Measurements from ENCODE around the gene BRMS1.
"Not testable (repeated sequence)": the region's sequence is repeated elsewhere in the genome, so short reads cannot be mapped to it uniquely, and the experiment has no call there.

Gene BRMS1

DNA sequence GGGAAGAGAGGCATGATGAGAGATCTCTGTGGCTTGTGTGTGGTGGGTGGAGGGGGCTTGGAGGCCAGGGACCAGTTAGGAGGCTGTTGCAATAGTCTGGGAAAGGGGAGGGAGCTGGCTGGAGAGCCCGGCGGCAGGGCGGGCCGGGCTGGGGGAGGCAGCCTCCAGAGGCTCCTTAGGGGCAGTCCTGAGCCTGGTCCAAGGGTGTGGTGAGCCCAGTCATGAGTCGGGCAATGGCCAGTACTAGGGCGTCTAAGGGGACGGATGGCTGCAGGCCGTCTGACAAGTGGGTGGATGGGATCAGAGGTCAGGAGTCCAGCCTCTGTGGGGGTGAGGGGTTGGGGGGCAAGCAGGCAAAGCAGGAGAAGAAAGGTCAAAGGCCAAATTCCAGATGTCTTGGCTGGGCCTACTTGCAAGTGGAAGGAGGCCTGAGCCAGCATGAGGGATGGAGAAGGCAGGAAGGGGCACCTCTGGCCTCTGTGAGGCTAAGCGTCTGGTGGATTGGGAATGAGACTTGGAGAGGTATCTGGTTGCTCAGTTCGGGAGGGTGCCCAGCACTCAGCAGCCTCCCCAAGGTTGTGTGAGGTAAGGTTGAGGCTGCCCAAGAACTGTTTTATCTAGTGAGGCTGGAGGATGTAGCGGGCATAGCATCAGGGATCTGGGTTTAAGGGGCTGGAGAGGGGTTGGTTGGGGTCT lies 22.0 kb downstream of the BRMS1 start:
- DNase-seq: no peak

DNA sequence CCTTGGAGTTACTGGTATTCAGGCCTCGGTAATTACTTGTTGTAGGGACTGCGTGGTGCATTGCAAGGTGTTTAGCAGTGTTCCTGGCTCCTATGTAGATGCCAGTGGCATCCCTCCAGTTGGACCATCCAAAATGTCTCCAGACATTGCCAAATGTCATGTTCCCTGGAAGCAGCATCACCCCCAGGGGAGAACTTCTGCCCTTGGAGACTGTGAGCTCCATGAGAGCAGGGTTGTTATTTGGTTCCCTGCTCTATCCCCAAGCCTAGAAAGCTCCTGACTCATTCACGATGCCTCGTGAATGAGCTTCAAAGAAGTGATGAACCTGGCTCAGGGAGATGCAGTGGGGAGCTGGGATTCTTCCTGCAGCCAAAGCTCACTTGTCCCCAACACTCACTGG lies 23.3 kb downstream of the BRMS1 start:
- no peak for DNase-seq

- not testable (repeated sequence) for DNase-seq
Observed at GRCh38 chr11:66320748-66321147, 24.2 kb downstream of the BRMS1 start.

DNA sequence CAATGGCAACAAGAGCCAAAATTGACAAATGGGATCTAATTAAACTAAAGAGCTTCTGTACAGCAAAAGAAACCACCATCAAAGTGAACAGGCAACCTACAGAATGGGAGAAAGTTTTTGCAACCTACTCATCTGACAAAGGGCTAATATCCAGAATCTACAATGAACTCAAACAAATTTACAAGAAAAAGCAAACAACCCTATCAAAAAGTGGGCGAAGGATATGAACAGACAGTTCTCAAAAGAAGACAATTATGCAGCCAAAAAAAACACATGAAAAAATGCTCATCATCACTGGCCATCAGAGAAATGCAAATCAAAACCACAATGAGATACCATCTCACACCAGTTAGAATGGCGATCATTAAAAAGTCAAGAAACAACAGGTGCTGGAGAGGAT lies 24.6 kb downstream of the BRMS1 start:
- not testable (repeated sequence) for DNase-seq

DNA sequence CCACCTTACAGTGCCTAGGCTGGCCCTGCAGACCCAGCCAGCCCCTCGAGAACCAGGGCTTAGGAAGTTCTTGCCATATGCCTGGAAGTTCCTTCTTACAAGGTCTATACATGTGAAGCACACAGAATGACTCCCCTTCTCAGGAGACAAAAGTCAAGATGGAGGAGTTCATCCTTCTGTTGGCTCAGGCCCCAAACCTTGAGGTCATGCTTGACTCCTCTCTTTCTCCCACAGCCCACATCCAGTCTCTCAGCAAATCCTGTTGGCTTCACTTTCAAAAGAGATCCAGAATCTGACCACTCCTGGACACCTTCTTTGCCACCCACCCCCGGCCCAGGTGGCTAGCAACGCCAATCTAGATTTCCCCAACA lies 26.3 kb downstream of the BRMS1 start:
- DNase-seq: no peak

DNA sequence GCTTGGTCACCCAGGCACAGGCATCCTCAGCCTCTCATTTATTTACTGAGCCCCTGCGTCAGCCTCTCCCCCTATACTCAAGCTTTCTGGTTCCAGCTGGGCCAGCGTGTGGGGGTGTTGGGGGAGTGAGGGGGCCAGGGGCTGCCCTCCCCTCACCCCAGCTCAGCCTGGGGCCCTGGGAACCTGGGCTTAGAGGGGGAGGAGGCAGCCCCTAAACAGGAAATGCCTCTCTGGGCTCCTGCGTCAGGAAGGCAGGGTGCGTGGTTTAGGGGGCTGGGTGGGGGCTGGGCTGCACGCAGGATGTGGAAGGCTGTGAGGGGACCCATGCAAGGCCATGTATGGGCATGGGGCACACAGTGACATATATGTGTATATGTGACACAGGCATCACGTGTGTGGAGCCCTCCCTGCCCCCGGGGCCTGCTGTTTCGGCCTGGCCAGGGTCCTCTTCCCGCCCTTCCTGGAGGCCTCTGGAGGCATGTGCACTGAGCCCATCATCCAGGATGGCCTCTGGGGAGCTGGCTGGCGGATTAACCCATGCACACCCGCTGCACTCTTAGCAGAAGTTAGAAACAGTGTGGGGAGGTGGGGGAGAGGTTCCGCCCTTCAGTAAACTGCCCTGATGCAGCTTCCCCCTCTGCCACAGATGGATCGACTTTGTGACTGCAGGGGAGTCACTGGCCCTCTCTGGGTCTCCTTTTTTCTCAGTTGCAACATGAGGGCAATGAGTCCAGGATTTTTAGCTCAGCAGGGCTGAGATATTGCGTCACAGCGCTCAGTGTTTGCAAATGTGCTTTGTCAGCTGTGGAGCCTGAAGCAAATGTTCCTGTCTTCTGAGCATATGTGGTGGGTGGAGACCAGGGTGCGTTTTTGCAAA lies 26.9 kb downstream of the BRMS1 start:
- peak; percentile 72 for DNase-seq

- DNase-seq: no peak
Observed at GRCh38 chr11:66317322-66317722, 27.6 kb downstream of the BRMS1 start.

DNA sequence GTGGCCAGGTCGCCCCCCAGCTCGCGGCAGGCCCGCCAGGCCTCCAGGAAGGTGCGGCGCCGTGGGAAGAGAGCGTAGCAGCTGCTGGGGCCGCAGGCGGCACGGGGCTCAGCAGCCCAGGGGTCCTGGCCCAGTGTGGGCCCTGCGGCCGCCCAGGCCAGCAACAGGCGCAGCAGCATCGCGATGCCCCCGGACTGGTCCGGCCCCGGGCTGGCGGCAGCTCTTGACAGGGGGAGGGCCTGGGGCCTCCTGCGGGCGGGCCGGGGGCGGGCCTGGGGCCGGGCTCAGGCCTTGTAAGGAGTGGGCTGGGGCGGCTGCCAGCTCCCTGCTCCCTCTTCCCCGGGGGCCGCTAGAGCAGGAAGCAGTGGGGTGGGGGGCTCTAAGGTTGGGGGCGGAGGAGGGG lies 28.1 kb downstream of the BRMS1 start, which contains the start of gene CD248:
TSS of gene CD248 (minus strand) at position 196 of the 403 bp plus-strand sequence. CDS start at position 179, 17 bp downstream.
- no peak for DNase-seq

DNA sequence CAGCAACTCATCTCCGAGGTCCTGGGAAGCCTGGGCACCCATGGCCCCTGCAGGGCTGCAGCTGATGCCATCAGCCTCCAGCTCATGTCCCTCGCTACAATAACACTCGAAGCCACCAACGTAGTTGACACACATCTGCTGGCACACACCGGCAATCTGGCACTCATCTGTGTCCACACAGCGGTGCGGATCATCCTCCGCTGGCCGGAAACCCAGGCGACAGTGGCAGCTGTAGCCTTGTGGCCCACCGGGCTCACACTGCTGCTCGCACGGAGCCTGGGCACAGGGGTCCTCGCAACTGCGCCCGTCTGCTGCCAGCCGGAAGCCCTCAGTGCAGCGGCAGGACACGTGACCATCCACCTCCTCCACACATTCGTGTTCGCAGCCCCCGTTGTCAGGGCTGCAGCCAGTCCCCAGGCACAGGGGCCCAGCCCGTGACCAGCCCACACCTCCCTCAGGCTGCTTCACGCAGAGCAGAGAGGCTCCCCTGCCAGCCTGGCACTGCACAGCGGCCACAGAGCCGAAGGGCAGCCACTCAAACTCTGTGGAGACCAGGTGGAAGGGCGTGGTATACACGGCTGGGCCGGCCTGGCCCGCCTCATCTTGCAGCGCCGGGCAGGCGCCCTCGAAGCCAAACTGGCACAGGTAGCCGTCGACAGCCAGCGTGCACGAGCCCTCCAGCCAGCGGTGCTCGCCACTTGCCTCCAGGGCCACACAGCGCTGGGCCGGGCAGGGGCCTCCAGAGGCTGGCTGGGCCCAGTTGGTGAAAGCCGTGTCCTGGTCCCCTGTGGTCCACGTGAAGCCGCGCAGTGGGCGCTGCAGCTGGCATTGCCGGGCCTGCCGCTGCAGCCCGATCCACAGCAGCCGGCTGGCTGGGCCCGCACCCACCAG lies 28.7 kb downstream of the BRMS1 start:
- DNase-seq: no peak

DNA sequence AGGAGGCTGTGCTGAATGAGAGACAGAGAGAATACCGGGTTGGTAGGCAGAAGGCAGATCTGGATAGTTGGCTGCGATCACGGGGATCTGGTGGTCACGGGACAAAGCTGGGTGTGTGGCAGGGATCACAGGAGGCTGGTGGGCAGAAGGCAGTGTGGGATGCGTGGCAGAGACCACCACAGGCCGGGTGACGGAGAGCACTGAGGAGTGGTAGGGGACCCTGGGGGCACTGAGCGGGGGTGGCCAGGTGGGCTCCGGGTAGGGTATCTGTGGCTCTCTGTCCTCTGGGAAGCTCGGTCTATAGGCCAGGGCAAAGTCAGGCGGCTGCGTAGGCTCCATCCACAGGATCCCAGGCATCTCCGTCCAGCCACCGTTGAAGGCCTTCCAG lies 29.4 kb downstream of the BRMS1 start:
- no peak for DNase-seq

DNA sequence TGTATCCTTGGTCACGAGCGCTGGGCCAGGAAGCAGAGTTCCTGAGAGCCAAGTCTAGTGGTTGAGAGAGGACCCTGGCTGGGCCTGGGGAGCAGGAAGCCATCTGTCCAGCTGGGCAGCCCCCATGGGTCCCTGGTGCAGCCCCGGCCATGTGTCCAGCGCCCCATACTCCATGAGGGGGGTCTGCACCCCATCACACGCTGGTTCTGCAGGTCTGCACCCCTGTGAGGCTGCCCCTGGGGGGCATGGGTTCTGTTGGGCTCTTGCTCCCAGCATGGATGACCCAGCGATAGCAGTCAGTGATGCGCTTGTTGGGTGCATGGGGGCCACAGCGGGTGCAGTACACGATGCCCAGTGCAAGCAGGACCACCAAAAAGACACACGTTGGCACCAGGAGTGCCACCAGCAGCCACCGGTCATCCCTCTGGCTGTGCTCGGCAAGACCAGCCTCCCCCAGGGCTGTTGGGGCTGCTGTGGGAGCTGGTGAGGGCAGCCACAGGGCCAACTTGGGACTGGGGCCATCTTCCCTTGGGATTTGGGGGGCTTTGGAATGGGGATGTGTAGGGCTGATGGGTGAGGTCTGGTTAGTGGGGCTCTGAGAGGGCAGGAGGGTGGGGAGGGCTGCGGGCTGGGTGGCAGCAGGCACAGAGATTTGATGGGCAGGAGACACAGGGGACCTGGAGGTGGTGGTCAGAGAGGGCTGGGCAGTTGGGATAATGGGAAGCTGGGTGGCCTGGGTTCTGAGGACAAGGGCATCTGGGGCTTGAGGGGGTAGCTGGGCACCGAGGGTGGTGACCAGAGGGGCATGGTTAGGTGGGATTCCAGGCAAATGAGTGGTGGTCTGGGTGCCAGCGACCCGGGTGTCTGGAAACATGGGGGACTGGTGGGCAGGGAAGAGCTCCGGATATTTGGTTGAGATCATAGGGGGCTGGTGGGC lies 30.1 kb downstream of the BRMS1 start:
- no peak for DNase-seq

- DNase-seq: no peak
Observed at GRCh38 chr11:66314186-66314501, 30.8 kb downstream of the BRMS1 start.

DNA sequence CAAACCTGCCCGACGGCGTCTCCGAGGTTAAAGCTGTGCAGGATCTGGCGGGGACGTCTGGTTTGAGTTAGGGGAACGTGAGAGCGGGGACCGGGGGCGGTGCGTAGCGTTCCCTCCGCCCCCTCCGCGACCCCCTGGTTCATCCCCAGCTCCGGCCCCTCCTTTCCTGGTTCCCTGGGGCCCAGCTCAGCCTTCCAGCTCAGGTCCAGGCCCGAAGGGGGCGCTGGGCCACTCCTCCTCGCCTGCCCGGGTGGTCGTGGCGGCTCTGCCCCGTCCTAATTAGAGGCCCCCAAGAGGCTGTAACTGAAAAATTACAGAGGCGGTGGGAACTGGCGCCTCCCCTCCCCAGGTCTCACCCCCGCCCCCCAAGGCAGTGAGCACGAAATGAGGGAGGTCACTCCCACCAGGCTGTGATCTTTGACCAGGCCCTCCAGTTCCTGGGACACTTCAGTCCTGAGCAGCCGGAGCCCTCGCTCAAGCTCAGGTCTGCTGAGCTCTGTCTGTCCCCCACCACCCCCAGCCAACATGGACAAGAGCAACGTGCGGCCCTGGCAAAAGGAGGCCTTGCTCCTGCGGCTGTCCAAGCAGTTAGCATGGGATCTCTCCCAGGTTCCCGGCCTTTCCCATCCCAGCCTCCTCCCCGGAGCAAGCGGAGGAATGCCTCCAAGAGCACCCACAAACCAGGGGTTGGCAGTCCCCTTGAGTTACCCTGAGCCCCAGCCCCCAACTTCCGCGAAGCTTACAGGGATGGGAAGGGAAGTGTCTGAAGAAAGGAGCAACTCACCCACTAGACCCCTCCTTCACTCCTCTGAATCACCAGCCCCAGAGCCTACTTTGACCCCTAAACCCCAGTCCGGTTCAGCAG lies 31.4 kb downstream of the BRMS1 start:
- no peak for DNase-seq

- peak; percentile 99 for DNase-seq
Observed at GRCh38 chr11:66312549-66313320, 32.2 kb downstream of the BRMS1 start.

- peak; percentile 98 for DNase-seq
Observed at GRCh38 chr11:66311965-66312548, 32.8 kb downstream of the BRMS1 start.

DNA sequence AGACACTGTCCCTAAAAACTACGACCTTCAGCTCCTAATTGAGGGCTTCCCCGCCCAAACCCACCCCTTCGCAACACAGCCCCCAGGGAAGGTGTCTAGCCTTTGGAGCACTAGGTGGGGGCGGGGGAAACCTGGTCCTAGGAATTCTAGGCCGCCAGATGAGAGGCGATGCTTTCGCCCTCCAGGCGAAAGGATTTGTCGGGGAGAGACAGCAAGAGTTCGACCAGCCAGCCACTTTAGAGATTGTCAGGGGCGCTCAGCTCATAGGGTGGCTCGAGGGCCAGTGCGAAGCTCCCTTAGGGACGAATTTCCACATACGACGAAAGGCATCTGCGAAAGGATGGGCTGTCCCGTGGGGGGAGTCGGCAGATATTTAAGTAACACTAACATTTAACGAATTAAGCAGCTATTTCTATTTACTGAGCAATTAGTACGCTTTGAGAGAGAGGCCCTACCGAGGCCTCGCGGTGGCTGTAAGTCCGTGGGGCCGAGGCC lies 33.4 kb downstream of the BRMS1 start:
- no peak for DNase-seq

DNA sequence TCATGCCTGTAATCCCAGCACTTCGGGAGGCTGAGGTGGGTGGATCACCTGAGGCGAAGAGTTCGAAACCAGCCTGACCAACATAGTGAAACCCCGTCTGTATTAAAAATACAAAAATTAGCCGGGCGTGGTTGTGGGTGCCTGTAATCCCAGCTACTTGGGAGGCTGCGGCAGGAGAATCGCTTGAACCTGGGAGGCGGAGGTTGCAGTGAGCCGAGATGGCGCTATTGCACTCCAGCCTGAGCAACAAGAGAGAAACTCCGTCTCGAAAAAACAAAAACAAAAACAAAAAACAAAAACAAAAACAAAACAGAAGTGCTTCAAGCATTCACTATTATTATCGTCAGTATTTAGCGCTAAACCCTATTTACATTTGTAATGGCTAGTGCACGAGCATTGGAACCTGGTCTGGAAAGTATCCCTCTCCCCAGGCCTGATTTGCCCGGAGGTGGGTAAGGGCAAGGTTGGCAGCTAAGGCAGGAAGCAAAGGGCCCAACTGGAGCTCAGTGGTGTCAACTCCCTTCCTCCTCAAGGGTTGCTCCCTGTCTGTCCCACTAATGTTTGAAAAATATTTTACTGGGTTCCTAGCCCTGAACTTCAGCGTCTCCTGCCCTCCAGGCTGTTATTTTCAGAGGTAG lies 34.0 kb downstream of the BRMS1 start:
- DNase-seq: not testable (repeated sequence)

DNA sequence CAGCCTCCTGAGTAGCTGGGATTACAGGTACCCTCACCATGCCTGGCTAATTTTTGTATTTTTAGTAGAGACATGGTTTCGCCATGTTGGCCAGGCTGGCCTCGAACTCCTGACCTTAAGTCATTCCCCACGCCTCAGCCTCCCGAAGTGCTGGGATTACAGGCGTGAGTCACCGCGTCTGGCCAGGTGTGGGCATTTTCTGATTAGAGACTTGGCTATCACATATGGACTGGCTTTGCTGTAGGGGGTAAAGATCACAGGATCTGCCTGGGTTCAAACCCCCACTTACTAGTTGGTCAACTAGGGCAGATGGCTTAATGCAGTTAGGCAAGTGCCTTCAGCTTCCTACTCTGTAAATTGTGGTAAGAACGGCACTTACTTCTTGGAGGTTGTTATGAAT lies 34.6 kb downstream of the BRMS1 start:
- no peak for DNase-seq

GRCh38 chr11:66309475-66309874 lies 35.4 kb downstream of the BRMS1 start:
- DNase-seq: no peak

Measured in hematopoietic multipotent progenitor cell treated with erythropoietin and hydrocortisone succinate and interleukin-3 and kit ligand, for 6 days (in vitro differentiated cells).